NB4 (cell line): ENCODE data around the gene MAST4.

Source experiments
- MYC ChIP-seq: IDR thresholded peaks from 2 replicates; pipeline ENCODE4 v1.6.1; 2011; ENCODE audit warnings: low read depth, low read length
- POLR2A ChIP-seq: IDR thresholded peaks from 2 replicates; pipeline ENCODE4 v1.6.1; 2011; ENCODE audit warnings: mild to moderate bottlenecking; ENCODE audit not compliant: insufficient read length; ENCODE audit errors: extremely low read depth
- TF ChIP-seq, protein P1 (sequence below): IDR thresholded peaks from one replicate; pipeline ENCODE4 v1.5.1; 2012; ENCODE audit warnings: low read depth, low read length

DNA sequence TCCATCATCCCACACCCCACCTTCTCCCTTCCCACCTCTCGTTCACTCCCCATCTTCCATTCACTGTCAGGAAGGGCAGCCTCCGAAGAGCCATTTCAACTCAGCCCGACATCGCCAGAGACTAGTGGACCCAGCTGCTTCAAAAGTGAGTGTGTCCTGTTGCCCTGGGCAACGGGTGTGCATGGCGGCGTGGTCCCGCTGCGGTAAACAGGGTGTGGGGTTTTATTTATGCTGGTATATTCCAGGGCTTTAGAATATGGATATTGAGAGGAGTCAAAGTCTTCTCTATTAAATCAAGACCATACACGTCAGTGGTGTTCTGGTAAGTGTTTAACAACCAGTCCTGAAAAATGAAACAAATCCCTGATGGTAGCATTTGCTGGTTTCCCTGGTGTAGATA lies 274.5 kb downstream of the MAST4 start:
- TF ChIP-seq, protein P1, sequence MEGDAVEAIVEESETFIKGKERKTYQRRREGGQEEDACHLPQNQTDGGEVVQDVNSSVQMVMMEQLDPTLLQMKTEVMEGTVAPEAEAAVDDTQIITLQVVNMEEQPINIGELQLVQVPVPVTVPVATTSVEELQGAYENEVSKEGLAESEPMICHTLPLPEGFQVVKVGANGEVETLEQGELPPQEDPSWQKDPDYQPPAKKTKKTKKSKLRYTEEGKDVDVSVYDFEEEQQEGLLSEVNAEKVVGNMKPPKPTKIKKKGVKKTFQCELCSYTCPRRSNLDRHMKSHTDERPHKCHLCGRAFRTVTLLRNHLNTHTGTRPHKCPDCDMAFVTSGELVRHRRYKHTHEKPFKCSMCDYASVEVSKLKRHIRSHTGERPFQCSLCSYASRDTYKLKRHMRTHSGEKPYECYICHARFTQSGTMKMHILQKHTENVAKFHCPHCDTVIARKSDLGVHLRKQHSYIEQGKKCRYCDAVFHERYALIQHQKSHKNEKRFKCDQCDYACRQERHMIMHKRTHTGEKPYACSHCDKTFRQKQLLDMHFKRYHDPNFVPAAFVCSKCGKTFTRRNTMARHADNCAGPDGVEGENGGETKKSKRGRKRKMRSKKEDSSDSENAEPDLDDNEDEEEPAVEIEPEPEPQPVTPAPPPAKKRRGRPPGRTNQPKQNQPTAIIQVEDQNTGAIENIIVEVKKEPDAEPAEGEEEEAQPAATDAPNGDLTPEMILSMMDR: no peak
- TF ChIP-seq POLR2A (no peak), MYC (no peak)
